Measurements from ENCODE around the gene ABTB1. TPM values are rescaled to one million over a fixed set of nuclear protein-coding genes. Genes with fewer than 3 reads are reported as not detected.
"Not testable (repeated sequence)": the region's sequence is repeated elsewhere in the genome, so short reads cannot be mapped to it uniquely, and the experiment has no call there.

Gene ABTB1
- total RNA-seq, 1 donor = 8.2 TPM

DNA sequence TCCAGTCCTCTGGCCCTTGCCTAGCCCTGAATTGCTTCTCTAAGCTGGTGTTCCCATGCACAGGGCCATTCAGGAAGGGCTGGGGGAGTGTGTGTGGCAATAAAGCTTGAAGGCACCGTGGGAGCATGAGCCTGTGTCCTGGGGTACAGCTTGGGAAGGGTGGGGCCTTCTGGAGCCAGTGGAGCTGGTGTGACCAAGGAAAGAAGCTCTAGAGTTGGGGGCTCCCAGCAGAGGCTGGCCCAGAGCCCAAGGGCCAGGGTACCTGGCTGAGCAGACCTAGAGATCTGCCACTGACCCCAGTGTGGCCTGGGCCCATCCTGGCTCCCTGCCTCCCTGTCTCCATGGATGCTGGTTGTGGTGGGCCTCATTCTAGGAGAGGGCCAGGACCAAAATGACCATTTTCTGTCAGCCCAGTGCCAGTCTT is 8.1 kb downstream of the ABTB1 start:
- DNase-seq (ENCODE audit: low read depth) = no peak
- TF ChIP-seq, protein P1, sequence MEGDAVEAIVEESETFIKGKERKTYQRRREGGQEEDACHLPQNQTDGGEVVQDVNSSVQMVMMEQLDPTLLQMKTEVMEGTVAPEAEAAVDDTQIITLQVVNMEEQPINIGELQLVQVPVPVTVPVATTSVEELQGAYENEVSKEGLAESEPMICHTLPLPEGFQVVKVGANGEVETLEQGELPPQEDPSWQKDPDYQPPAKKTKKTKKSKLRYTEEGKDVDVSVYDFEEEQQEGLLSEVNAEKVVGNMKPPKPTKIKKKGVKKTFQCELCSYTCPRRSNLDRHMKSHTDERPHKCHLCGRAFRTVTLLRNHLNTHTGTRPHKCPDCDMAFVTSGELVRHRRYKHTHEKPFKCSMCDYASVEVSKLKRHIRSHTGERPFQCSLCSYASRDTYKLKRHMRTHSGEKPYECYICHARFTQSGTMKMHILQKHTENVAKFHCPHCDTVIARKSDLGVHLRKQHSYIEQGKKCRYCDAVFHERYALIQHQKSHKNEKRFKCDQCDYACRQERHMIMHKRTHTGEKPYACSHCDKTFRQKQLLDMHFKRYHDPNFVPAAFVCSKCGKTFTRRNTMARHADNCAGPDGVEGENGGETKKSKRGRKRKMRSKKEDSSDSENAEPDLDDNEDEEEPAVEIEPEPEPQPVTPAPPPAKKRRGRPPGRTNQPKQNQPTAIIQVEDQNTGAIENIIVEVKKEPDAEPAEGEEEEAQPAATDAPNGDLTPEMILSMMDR (IDR thresholded peaks at IDR 0.05; ENCODE audit: insufficient read depth, low read length) = no peak
- no peak overlapping the region for H3K4me3 ChIP-seq (ENCODE audit: low read depth, low read length)

DNA sequence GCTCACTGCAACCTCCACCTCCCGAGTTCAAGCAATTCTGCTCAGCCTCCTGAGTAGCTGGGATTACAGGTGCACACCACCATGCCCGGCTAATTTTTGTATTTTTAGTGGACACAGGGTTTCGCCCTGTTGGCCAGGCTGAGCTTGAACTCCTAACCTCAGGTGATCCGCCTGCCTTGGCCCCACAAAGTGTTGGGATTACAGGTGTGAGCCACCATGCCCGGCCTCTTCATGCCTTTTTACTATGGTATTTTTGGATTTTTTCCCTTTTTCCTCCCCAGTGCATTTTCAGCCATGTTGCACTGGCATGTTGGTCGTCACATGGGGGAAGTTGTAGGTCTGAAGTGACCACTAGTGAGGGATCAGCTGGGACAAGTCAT is 9.4 kb downstream of the ABTB1 start:
- H3K4me3 ChIP-seq (ENCODE audit: low read depth, low read length); DNase-seq (ENCODE audit: low read depth): not testable (repeated sequence)

DNA sequence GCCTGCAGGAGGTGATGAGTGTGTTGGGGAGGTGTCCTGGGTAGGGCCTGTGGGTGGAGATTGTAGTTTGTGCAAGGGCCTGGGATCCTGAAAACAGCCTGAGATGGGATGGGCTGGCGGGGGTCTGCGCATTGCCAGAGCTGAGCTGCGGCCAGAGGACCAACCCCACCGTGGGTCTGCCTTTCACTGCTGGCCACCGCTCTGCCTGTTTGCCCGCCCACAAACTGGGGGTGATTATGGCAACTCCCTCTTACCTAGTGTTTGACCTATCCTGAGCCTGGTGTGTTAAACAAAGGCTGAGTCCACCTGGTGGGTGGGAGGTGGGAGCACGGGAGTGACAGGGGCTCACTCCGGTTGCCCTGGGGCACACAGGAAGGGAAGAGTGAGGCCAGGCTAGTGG is 9.8 kb downstream of the ABTB1 start:
- no peak for DNase-seq (ENCODE audit: low read depth)
- TF ChIP-seq, protein P1 (IDR thresholded peaks at IDR 0.05; ENCODE audit: insufficient read depth, low read length) = no peak
- no peak overlapping the region for H3K4me3 ChIP-seq (ENCODE audit: low read depth, low read length)

DNA sequence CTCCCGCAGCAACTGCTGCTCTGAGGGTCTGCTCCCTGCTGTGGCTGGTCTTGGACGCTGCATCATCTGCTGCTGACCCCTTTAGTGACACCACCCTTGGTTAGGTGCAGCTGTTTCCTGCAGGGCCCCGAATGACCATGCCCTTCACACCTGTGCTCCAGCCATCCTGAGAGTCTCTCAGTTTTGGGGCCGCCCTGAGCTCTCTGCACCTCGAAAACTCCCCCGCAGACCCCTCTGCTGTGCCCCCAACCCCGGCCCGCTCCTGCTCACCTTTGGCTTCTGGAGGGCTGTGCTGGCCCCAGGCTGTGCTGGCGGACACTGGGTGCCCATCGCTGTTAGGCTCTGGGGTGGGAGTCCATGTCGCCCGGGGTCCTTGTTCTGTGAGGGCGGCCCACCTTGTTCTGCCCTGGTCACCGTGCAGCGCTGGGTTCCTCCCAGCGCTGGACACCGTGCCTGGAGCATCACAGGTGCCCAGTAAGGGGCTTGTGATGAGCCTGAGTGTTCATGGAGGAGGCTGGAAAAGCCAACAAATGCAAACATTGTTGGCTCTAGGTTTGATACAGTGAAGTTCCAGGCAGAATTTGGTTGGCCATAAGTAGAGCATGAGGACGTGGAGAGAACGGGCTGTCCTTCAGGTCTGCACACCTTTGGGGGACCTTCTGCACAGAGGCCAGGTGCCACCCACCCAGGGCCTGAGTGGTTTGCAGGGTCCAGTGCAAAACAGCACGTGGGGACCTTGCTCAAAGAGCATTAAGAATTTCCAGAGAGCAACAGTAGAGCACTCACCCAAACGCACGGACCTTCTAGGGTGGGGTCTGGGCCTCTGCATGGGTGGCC is 12.3 kb downstream of the ABTB1 start:
- no peak overlapping the region for H3K4me3 ChIP-seq (ENCODE audit: low read depth, low read length)
- DNase-seq (ENCODE audit: low read depth) = no peak
- TF ChIP-seq, protein P1 (IDR thresholded peaks at IDR 0.05; ENCODE audit: insufficient read depth, low read length) = no peak

DNA sequence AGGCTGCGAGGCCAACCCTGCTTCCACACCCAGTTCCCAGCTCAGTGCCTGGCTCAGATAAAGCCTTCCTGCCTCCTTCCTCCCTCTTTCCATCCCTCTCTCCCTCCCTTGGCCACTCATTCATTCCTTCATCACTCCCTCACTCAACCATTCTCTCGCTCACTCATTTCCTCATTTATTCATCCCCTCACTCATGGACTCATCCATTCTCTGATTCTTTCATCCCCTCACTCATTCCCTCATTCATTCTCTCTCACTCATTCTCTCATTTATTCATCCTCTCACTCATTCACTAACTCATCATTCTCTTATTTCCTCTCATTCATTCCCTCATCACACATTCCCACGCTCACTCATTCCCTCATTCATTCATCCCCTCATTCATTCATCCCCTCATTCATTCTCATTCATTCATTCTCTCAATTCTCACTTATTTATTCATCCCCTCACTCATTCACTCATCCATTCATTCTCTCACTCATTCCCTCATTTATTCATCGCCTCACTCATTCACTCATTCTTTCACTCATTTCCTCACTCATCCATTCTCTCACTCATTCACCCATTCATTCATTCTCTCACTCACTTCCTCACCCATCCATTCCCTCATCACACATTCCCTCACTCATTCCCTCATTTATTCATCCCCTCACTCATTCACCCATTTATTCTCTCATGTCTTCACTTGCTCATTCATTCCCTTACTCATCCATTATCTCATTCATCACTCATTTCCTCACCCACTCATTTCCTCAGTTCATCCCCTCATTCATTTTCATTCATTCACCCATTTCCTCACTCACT is 13.2 kb downstream of the ABTB1 start:
- TF ChIP-seq, protein P1 (IDR thresholded peaks at IDR 0.05; ENCODE audit: insufficient read depth, low read length) = no peak
- no peak for DNase-seq (ENCODE audit: low read depth)
- H3K4me3 ChIP-seq (ENCODE audit: low read depth, low read length) = no peak overlapping the region

DNA sequence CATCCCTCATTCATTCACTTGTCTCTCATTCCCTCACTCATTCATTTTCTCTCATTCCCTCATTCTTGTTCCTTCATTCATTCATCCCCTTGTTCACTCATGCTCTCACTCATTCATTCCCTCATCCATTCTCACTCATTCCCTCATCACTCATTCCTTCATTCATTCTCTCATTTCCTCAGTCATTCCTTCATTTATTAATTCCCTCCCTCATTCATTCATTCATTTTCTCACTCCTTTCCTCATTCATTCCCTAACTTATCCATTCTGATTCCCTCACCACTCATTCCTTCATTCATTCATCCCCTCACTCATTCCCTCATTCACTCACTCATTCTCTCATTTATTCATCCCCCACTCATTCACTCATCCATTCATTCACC is 13.8 kb downstream of the ABTB1 start:
- no peak for DNase-seq (ENCODE audit: low read depth)
- H3K4me3 ChIP-seq (ENCODE audit: low read depth, low read length) = no peak overlapping the region
- TF ChIP-seq, protein P1 (IDR thresholded peaks at IDR 0.05; ENCODE audit: insufficient read depth, low read length) = no peak

DNA sequence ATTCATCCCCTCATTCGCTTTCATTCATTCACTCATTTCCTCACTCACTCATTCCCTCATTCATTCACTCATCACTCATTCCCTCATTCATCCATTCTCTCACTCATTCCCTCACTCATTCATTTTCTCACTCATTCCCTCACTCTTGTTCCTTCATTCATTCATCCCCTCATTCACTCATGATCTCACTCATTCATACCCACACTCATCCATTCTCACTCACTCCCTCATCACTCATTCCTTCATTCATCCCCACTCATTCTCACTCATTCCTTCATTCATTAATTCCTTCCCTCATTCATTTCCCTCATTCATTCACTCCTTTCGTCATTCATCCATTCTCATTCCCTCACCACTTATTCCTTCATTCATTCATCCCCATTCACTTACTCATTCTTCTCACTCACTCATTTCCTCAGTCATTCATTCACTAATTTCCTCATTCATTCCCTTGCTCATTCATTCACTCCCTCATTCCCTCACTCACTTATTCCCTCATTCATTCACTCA is 14.5 kb downstream of the ABTB1 start:
- TF ChIP-seq, protein P1 (IDR thresholded peaks at IDR 0.05; ENCODE audit: insufficient read depth, low read length) = no peak
- no peak overlapping the region for H3K4me3 ChIP-seq (ENCODE audit: low read depth, low read length)
- no peak for DNase-seq (ENCODE audit: low read depth)

Data from fibroblast of the aortic adventitia (primary cell).